HepG2 (cell line): ENCODE data around the gene VWA3A. TPM values are rescaled to one million over a fixed set of nuclear protein-coding genes. Genes with fewer than 3 reads are reported as not detected.

ENCODE experiments used
- ARNTL ChIP-seq: sonication (generic); formaldehyde crosslinking; IDR thresholded peaks from 2 replicates; pipeline ENCODE4 v1.4.0; 2020; ENCODE audit warnings: mild to moderate bottlenecking, missing genetic modification reagents
- ATM ChIP-seq: fragments of 450-650 bp; IDR thresholded peaks from 2 replicates; pipeline ENCODE4 v1.7.1; 2017; ENCODE audit warnings: mild to moderate bottlenecking, borderline replicate concordance
- CREB1 ChIP-seq, 2 experiments: fragments of 450-650 bp in 1 of 2; IDR thresholded peaks; 2 replicates each; pipeline ENCODE4 v1.6.1; 2016 to 2017; ENCODE audit warnings: control low read depth in 1 of 2, mild to moderate bottlenecking in 1 of 2, missing compliant biosample characterization in 1 of 2, missing genetic modification characterization in 1 of 2
- GATAD2A ChIP-seq: IDR thresholded peaks from 2 replicates; pipeline ENCODE4 v1.6.1; 2016
- HHEX ChIP-seq: IDR thresholded peaks from 2 replicates; pipeline ENCODE4 v1.6.1; 2016; ENCODE audit warnings: control low read depth
- MEF2D ChIP-seq: sonication (generic); formaldehyde crosslinking; IDR thresholded peaks from 2 replicates; pipeline ENCODE4 v1.5.1; 2020; ENCODE audit warnings: mild to moderate bottlenecking, missing genetic modification reagents
- NCOA5 ChIP-seq: sonication (generic); formaldehyde crosslinking; IDR thresholded peaks from 2 replicates; pipeline ENCODE4 v1.4.0; 2020; ENCODE audit warnings: missing genetic modification reagents
- SKI ChIP-seq: fragments of 450-650 bp; IDR thresholded peaks from one replicate; pipeline ENCODE4 v1.6.1; 2018; ENCODE audit warnings: mild to moderate bottlenecking; ENCODE audit not compliant: partially characterized antibody
- ZNF124 ChIP-seq: sonication (generic); formaldehyde crosslinking; IDR thresholded peaks from 2 replicates; pipeline ENCODE4 v1.4.0; 2020; ENCODE audit warnings: missing genetic modification reagents
- ZNF224 ChIP-seq: sonication (generic); formaldehyde crosslinking; IDR thresholded peaks from 2 replicates; pipeline ENCODE4 v1.5.0; 2020; ENCODE audit warnings: mild to moderate bottlenecking, missing genetic modification reagents
- ZNF329 ChIP-seq: sonication (generic); formaldehyde crosslinking; IDR thresholded peaks from 2 replicates; pipeline ENCODE4 v1.9.0; 2021; ENCODE audit warnings: low read depth, mild to moderate bottlenecking, missing genetic modification reagents
- ZNF709 ChIP-seq: sonication (generic); formaldehyde crosslinking; IDR thresholded peaks from 2 replicates; pipeline ENCODE4 v1.5.0; 2020; ENCODE audit warnings: mild to moderate bottlenecking, missing genetic modification reagents
- polyA plus RNA-seq, 8 experiments: library from polyadenylated mRNA; depleted of rRNA in 3 of 8; stranded (reverse) in 7 of 8; unstranded in 1 of 8; fragments of >200 nt; fragmentation: Illumina TruSeq in 4 of 8; extraction: Trizol in 4 of 8; gene quantifications; 2 replicates each; pipeline versions ENCODE4 v1.2.1 to v1.2.3, GENCODE V29; 2011 to 2016; ENCODE audit warnings: low read depth in 4 of 8, missing spikeins in 1 of 8, mixed read lengths in 1 of 8; ENCODE audit not compliant: insufficient read depth in 1 of 8
- total RNA-seq, 5 experiments: library from RNA; depleted of rRNA; stranded (reverse); fragments of >200 nt; fragmentation: Illumina TruSeq; extraction: Trizol; gene quantifications; 2 replicates each; pipeline ENCODE4 v1.2.3, GENCODE V29; 2016; ENCODE audit warnings: low read depth in 1 of 5
- TF ChIP-seq, protein P1 (sequence below): sonication (generic); formaldehyde crosslinking; IDR thresholded peaks from 2 replicates; pipeline ENCODE4 v1.4.0; 2020; ENCODE audit warnings: missing genetic modification reagents
- TF ChIP-seq, protein P2 (sequence below): sonication (generic); formaldehyde crosslinking; IDR thresholded peaks from 2 replicates; pipeline ENCODE4 v1.5.0; 2020; ENCODE audit warnings: missing genetic modification reagents, mild to moderate bottlenecking, borderline replicate concordance
- TF ChIP-seq, protein P3 (sequence below): IDR thresholded peaks from 2 replicates; pipeline ENCODE4 v1.6.1; 2016; ENCODE audit warnings: mild to moderate bottlenecking
- TF ChIP-seq, protein P4 (sequence below): fragments of 450-650 bp; IDR thresholded peaks from 2 replicates; pipeline ENCODE4 v1.6.1; 2016
- TF ChIP-seq, protein P5 (sequence below): IDR thresholded peaks from 2 replicates; pipeline ENCODE4 v1.6.1; 2016; ENCODE audit warnings: missing genetic modification reagents, missing compliant biosample characterization
- TF ChIP-seq, protein P6 (sequence below): sonication (generic); formaldehyde crosslinking; IDR thresholded peaks from 2 replicates; pipeline ENCODE4 v1.4.0; 2020; ENCODE audit warnings: mild to moderate bottlenecking, missing genetic modification reagents
- TF ChIP-seq, protein P7 (sequence below): sonication (generic); formaldehyde crosslinking; IDR thresholded peaks from 2 replicates; pipeline ENCODE4 v1.4.0; 2020; ENCODE audit warnings: missing genetic modification reagents
- TF ChIP-seq, protein P8 (sequence below): sonication (generic); formaldehyde crosslinking; IDR thresholded peaks from 2 replicates; pipeline ENCODE4 v1.4.0; 2020; ENCODE audit warnings: missing genetic modification reagents

VWA3A gene
- total and polyA plus RNA-seq, 2 of the 13 experiments (the other 11 are each of a cell fraction or from before 2014, with no cell fraction given) = 0.03 to 0.07 TPM

DNA sequence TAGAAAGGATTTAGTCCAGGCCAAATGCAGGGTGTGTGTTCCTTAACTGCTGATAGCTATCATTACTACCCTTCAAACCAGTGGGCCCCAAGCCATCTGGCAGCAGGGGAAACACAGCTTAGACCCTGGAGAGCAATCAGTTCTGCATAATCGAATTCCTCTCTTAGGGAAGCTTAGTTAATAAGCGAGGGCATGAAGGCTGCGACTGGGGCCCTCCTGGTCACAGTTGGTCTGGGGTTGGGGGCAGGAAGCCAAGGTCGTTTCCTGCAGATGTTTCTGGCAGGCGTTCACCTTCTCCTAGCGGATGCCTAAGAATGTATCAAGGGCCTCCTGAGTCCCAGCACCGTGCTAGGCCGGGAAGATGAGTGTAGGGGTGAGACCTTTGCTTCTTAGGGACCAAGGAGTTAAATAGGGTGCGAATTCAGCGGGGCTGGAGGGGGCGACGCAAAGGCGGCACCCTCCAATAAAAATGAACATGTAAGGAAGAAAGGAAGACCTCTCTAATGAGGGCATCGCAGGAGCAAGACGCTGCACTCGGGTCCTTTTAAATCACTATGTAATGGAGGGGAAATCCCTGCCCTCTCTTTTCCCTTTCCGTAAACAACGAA, 97.2 kb downstream of the VWA3A start (continued):
- TF ChIP-seq ZNF224 (CRISPR knock-in tag) (no peak), ZNF124 (CRISPR knock-in tag) (peak; percentile 31; the same call in 1 of the 2 replicates), SKI (no peak), ZNF709 (CRISPR knock-in tag) (no peak), ZNF329 (CRISPR knock-in tag) (no peak), ARNTL (CRISPR knock-in tag) (no peak), ATM (no peak), CREB1 (IDR thresholded peaks at IDR 0.05) (no peak), CREB1 (CRISPR knock-in tag; IDR thresholded peaks at IDR 0.05) (no peak), MEF2D (CRISPR knock-in tag) (no peak), GATAD2A (no peak), NCOA5 (CRISPR knock-in tag) (no peak), HHEX (no peak)
- TF ChIP-seq, protein P1, sequence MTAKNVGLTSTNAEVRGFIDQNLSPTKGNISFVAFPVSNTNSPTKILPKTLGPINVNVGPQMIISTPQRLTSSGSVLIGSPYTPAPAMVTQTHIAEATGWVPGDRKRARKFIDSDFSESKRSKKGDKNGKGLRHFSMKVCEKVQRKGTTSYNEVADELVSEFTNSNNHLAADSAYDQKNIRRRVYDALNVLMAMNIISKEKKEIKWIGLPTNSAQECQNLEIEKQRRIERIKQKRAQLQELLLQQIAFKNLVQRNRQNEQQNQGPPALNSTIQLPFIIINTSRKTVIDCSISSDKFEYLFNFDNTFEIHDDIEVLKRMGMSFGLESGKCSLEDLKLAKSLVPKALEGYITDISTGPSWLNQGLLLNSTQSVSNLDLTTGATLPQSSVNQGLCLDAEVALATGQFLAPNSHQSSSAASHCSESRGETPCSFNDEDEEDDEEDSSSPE (CRISPR knock-in tag) = no peak
- TF ChIP-seq, protein P2, sequence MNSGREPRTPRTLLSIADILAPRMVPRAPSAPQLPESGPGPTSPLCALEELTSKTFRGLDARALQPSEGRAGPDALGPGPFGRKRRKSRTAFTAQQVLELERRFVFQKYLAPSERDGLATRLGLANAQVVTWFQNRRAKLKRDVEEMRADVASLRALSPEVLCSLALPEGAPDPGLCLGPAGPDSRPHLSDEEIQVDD (CRISPR knock-in tag) = no peak
- TF ChIP-seq, protein P3, sequence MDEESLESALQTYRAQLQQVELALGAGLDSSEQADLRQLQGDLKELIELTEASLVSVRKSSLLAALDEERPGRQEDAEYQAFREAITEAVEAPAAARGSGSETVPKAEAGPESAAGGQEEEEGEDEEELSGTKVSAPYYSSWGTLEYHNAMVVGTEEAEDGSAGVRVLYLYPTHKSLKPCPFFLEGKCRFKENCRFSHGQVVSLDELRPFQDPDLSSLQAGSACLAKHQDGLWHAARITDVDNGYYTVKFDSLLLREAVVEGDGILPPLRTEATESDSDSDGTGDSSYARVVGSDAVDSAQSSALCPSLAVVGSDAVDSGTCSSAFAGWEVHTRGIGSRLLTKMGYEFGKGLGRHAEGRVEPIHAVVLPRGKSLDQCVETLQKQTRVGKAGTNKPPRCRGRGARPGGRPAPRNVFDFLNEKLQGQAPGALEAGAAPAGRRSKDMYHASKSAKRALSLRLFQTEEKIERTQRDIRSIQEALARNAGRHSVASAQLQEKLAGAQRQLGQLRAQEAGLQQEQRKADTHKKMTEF (CRISPR knock-in tag) = no peak
- TF ChIP-seq, protein P4, sequence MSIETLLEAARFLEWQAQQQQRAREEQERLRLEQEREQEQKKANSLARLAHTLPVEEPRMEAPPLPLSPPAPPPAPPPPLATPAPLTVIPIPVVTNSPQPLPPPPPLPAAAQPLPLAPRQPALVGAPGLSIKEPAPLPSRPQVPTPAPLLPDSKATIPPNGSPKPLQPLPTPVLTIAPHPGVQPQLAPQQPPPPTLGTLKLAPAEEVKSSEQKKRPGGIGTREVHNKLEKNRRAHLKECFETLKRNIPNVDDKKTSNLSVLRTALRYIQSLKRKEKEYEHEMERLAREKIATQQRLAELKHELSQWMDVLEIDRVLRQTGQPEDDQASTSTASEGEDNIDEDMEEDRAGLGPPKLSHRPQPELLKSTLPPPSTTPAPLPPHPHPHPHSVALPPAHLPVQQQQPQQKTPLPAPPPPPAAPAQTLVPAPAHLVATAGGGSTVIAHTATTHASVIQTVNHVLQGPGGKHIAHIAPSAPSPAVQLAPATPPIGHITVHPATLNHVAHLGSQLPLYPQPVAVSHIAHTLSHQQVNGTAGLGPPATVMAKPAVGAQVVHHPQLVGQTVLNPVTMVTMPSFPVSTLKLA = no peak
- TF ChIP-seq, protein P5, sequence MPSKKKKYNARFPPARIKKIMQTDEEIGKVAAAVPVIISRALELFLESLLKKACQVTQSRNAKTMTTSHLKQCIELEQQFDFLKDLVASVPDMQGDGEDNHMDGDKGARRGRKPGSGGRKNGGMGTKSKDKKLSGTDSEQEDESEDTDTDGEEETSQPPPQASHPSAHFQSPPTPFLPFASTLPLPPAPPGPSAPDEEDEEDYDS (CRISPR knock-in tag) = no peak
- TF ChIP-seq, protein P6, sequence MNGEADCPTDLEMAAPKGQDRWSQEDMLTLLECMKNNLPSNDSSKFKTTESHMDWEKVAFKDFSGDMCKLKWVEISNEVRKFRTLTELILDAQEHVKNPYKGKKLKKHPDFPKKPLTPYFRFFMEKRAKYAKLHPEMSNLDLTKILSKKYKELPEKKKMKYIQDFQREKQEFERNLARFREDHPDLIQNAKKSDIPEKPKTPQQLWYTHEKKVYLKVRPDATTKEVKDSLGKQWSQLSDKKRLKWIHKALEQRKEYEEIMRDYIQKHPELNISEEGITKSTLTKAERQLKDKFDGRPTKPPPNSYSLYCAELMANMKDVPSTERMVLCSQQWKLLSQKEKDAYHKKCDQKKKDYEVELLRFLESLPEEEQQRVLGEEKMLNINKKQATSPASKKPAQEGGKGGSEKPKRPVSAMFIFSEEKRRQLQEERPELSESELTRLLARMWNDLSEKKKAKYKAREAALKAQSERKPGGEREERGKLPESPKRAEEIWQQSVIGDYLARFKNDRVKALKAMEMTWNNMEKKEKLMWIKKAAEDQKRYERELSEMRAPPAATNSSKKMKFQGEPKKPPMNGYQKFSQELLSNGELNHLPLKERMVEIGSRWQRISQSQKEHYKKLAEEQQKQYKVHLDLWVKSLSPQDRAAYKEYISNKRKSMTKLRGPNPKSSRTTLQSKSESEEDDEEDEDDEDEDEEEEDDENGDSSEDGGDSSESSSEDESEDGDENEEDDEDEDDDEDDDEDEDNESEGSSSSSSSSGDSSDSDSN = no peak
- TF ChIP-seq, protein P7, sequence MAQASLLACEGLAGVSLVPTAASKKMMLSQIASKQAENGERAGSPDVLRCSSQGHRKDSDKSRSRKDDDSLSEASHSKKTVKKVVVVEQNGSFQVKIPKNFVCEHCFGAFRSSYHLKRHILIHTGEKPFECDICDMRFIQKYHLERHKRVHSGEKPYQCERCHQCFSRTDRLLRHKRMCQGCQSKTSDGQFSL (CRISPR knock-in tag) = 0 out of 2 replicates have a peak, but pooled peaks have one; percentile 12
- TF ChIP-seq, protein P8, sequence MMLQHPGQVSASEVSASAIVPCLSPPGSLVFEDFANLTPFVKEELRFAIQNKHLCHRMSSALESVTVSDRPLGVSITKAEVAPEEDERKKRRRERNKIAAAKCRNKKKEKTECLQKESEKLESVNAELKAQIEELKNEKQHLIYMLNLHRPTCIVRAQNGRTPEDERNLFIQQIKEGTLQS (CRISPR knock-in tag) = peak; percentile 34; the same call in 1 of the 2 replicates
